GM18951 (cell line): ENCODE data around the gene APBB2.
"Not testable (repeated sequence)": the region's sequence is repeated elsewhere in the genome, so short reads cannot be mapped to it uniquely, and the experiment has no call there.

Experiments
- POLR2A ChIP-seq: IDR thresholded peaks from 4 replicates; pipeline ENCODE4 v1.6.1; 2011; ENCODE audit warnings: mild to moderate bottlenecking; ENCODE audit not compliant: insufficient read length, insufficient read depth; ENCODE audit errors: extremely low read depth
- in situ Hi-C: fragments of 300-500 bp; cut with MboI; formaldehyde crosslinking; loops from one replicate; pipeline ENCODE4 v1.12.0; 2022; ENCODE audit warnings: low sequenced_read_pairs, mixed read lengths, inconsistent platforms; ENCODE audit not compliant: unreplicated experiment

APBB2 gene

GRCh38 chr4:40918330-40918729 lies 296.0 kb downstream of the APBB2 start:
- in situ Hi-C loops: no loop called here
- TF ChIP-seq POLR2A: no peak

- no peak for TF ChIP-seq POLR2A
- in situ Hi-C loops: no loop called here
These were observed 297.5 kb downstream of the APBB2 start for GRCh38 chr4:40916880-40917279.

GRCh38 chr4:40916218-40916555 lies 298.2 kb downstream of the APBB2 start:
- TF ChIP-seq POLR2A: no peak
- in situ Hi-C loops: no loop called here

GRCh38 chr4:40915318-40916217 lies 298.8 kb downstream of the APBB2 start:
- no peak for TF ChIP-seq POLR2A
- in situ Hi-C loops: no loop called here

GRCh38 chr4:40912460-40913184 lies 301.7 kb downstream of the APBB2 start:
- TF ChIP-seq POLR2A: no peak
- in situ Hi-C loops: no loop called here

- TF ChIP-seq POLR2A: no peak
These were observed 303.6 kb downstream of the APBB2 start for GRCh38 chr4:40910706-40911105.

GRCh38 chr4:40909363-40909876 lies 304.9 kb downstream of the APBB2 start:
- no peak for TF ChIP-seq POLR2A
- in situ Hi-C loops: no loop called here

More at GRCh38 chr4:40910706-40911105, 303.6 kb downstream of the APBB2 start:
- in situ Hi-C loops: no loop called here

- in situ Hi-C loops: no loop called here
- TF ChIP-seq POLR2A: no peak
These were observed 305.5 kb downstream of the APBB2 start for GRCh38 chr4:40908702-40909362.

- TF ChIP-seq POLR2A: no peak
- in situ Hi-C loops: no loop called here
These were observed 306.0 kb downstream of the APBB2 start for GRCh38 chr4:40908297-40908696.

GRCh38 chr4:40905414-40905813 lies 308.9 kb downstream of the APBB2 start:
- TF ChIP-seq POLR2A: no peak
- in situ Hi-C loops: no loop called here

- in situ Hi-C loops: not testable (repeated sequence)
These were observed 313.8 kb downstream of the APBB2 start for GRCh38 chr4:40900531-40900930.

- in situ Hi-C loops: loop anchor here (10.0 kb wide), 1 partner anchor 163 kb away; no protein-coding TSS in a partner anchor
- TF ChIP-seq POLR2A: no peak
These were observed 316.7 kb downstream of the APBB2 start for GRCh38 chr4:40897557-40898203.

- TF ChIP-seq POLR2A: no peak
- in situ Hi-C loops: loop anchor here (10.0 kb wide), 1 partner anchor 156 kb away; no protein-coding TSS in a partner anchor
These were observed 323.6 kb downstream of the APBB2 start for GRCh38 chr4:40890764-40891163.

- no peak for TF ChIP-seq POLR2A
- in situ Hi-C loops: loop anchor here (10.0 kb wide), 1 partner anchor 155 kb away; no protein-coding TSS in a partner anchor
These were observed 324.1 kb downstream of the APBB2 start for GRCh38 chr4:40890199-40890598.
